Upper lobe of right lung (tissue), 1 donor: ENCODE data around the gene ADGRD2. TPM values are rescaled to one million over a fixed set of nuclear protein-coding genes. Genes with fewer than 3 reads are reported as not detected.

Source experiments
- ATAC-seq: fragments of 200-7000 bp; cut with Tn5 transposase; one replicate; pipeline ENCODE4 v1.9.1; 2020; ENCODE audit warnings: mild to moderate bottlenecking, moderate library complexity
- DNase-seq: peaks from one replicate; pipeline ENCODE4 v3.0.0-alpha.2; 2020
- H3K27ac ChIP-seq: fragments of 200-600 bp; one replicate; pipeline ENCODE4 v1.8.0; 2022
- H3K27me3 ChIP-seq: fragments of 200-600 bp; one replicate; pipeline ENCODE4 v1.8.0; 2022; ENCODE audit warnings: mild to moderate bottlenecking
- H3K36me3 ChIP-seq: fragments of 200-600 bp; one replicate; pipeline ENCODE4 v1.8.0; 2022
- H3K4me1 ChIP-seq: fragments of 200-600 bp; one replicate; pipeline ENCODE4 v1.8.0; 2022
- H3K4me3 ChIP-seq: fragments of 200-600 bp; one replicate; pipeline ENCODE4 v1.8.0; 2022; ENCODE audit warnings: mild to moderate bottlenecking
- H3K9me3 ChIP-seq: fragments of 200-600 bp; one replicate; pipeline ENCODE4 v1.8.0; 2022
- CTCF ChIP-seq: fragments of 200-600 bp; IDR thresholded peaks from one replicate; pipeline ENCODE4 v1.8.0; 2022; ENCODE audit warnings: antibody characterized with exemption
- intact Hi-C: fragments of 100-400 bp; cut with DNase I; formaldehyde crosslinking; loops from one replicate; pipeline ENCODE4 v1.11.0; 2022
- total RNA-seq: library from RNA; stranded (reverse); fragmentation: NEBNext Ultra II Directional; extraction: Animal tissue kit (Norgen Biotek cat#: 25700); gene quantifications from one replicate; pipeline ENCODE4 v1.2.1, GENCODE V29; 2021
- donor health status: DM: no; HTN: yes; CAD: no; lungs with severe emphysema.

The ADGRD2 gene
- total RNA-seq, 1 donor from 2014 or later: not detected

- Histone ChIP-seq H3K27ac (no peak overlapping the region), H3K27me3 (peaks cover 51% of the 10 kb centered on the region), H3K9me3 (no peaks in the 10 kb centered on the region), H3K36me3 (no peaks in the 10 kb centered on the region), H3K4me1 (peaks cover 5% of the 10 kb centered on the region), H3K4me3 (no peak overlapping the region)
- DNase-seq (no peak), ATAC-seq (no peak)
- intact Hi-C loops: no loop called here
- TF ChIP-seq CTCF: no peak
Observed at GRCh38 chr9:124505006-124505900, 55.0 kb downstream of the ADGRD2 start.

GRCh38 chr9:124505901-124506346 is 55.7 kb downstream of the ADGRD2 start:
- peaks cover 45% of the 10 kb centered on the region for H3K27me3 ChIP-seq
- ATAC-seq: no peak
- intact Hi-C loops: no loop called here
- H3K9me3 ChIP-seq: no peaks in the 10 kb centered on the region
- no peak overlapping the region for H3K4me3 ChIP-seq
- peaks cover 5% of the 10 kb centered on the region for H3K4me1 ChIP-seq
- no peak for DNase-seq
- H3K27ac ChIP-seq: no peak overlapping the region
- no peak for TF ChIP-seq CTCF
- no peaks in the 10 kb centered on the region for H3K36me3 ChIP-seq

GRCh38 chr9:124506433-124506832 is 56.2 kb downstream of the ADGRD2 start:
- Histone ChIP-seq H3K4me1 (peaks cover 5% of the 10 kb centered on the region), H3K27me3 (peaks cover 40% of the 10 kb centered on the region), H3K36me3 (no peaks in the 10 kb centered on the region), H3K9me3 (no peaks in the 10 kb centered on the region), H3K4me3 (no peak overlapping the region), H3K27ac (no peak overlapping the region)
- ATAC-seq: no peak
- no peak for TF ChIP-seq CTCF
- no peak for DNase-seq
- intact Hi-C loops: no loop called here

- TF ChIP-seq CTCF: no peak
- no peaks in the 10 kb centered on the region for H3K9me3 ChIP-seq
- H3K4me3 ChIP-seq: no peak within 1 kb of the TSS
- peaks cover 5% of the 10 kb centered on the region for H3K4me1 ChIP-seq
- ATAC-seq: peak; percentile 5
- no peaks in the 10 kb centered on the region for H3K36me3 ChIP-seq
- no peak within 1 kb of the TSS for H3K27ac ChIP-seq
- DNase-seq: no peak
- peaks cover 32% of the 10 kb centered on the region for H3K27me3 ChIP-seq
- intact Hi-C loops: no loop called here
Observed at GRCh38 chr9:124506931-124507879, 57.0 kb downstream of the ADGRD2 start, which contains the start of gene NR5A1. Gene NR5A1, minus strand, starts transcription at chr9:124507399. Its CDS starts 4,004 bp downstream, at chr9:124503395.

GRCh38 chr9:124507880-124508423 is 57.7 kb downstream of the ADGRD2 start:
- H3K9me3 ChIP-seq: no peaks in the 10 kb centered on the region
- H3K36me3 ChIP-seq: no peaks in the 10 kb centered on the region
- no peak overlapping the region for H3K4me3 ChIP-seq
- intact Hi-C loops: no loop called here
- DNase-seq: no peak
- no peak overlapping the region for H3K27ac ChIP-seq
- no peak for TF ChIP-seq CTCF
- peaks cover 5% of the 10 kb centered on the region for H3K4me1 ChIP-seq
- no peak for ATAC-seq
- H3K27me3 ChIP-seq: peaks cover 25% of the 10 kb centered on the region
